Left lung (tissue), 10 donors: Measurements from ENCODE around the gene PLEKHM2. TPM values are rescaled to one million over a fixed set of nuclear protein-coding genes. Genes with fewer than 3 reads are reported as not detected.

Experiments
- ATAC-seq: fragments of 200-7000 bp; cut with Tn5 transposase; one replicate; pipeline ENCODE4 v1.9.1; 2020; ENCODE audit warnings: moderate library complexity
- DNase-seq, 4 donors: peaks; one replicate each; pipeline ENCODE4 v3.0.0-alpha.2; 2013 to 2020
- H3K27ac ChIP-seq, 2 donors: fragments of 200-600 bp; sonication (generic) in 1 of 2; one replicate each; pipeline versions ENCODE4 v1.5.0 to v1.8.0; 2020 to 2021
- H3K27me3 ChIP-seq, 2 donors: fragments of 200-600 bp; sonication (generic) in 1 of 2; one replicate each; pipeline versions ENCODE4 v1.5.0 to v1.8.0; 2020 to 2021
- H3K36me3 ChIP-seq, 2 donors: fragments of 200-600 bp; sonication (generic) in 1 of 2; one replicate each; pipeline versions ENCODE4 v1.5.0 to v1.8.0; 2020 to 2021
- H3K4me1 ChIP-seq, 2 donors: fragments of 200-600 bp; one replicate each; pipeline ENCODE4 v1.8.0; 2021
- H3K4me3 ChIP-seq, 2 donors: fragments of 200-600 bp; sonication (generic) in 1 of 2; one replicate each; pipeline versions ENCODE4 v1.5.0 to v1.8.0; 2020 to 2021; ENCODE audit warnings: mild to moderate bottlenecking in 1 of 2
- H3K9me3 ChIP-seq, 2 donors: fragments of 200-600 bp; sonication (generic) in 1 of 2; one replicate each; pipeline versions ENCODE4 v1.5.0 to v1.8.0; 2020 to 2021
- CTCF ChIP-seq, 2 donors: fragments of 200-600 bp; sonication (generic) in 1 of 2; IDR thresholded peaks; one replicate each; pipeline versions ENCODE4 v1.5.0 to v1.8.0; 2021; ENCODE audit warnings: antibody characterized with exemption in 2 of 2
- intact Hi-C, 2 donors: fragments of 100-400 bp; cut with DNase I; formaldehyde crosslinking; loops; one replicate each; pipeline versions ENCODE4 v1.11.2 to v1.14.2; 2022
- polyA plus RNA-seq, 6 donors: library from polyadenylated mRNA; unstranded; fragments of 120-200 nt; gene quantifications; one replicate each; pipeline ENCODE4 v1.2.1, GENCODE V29; 2013; ENCODE audit not compliant: insufficient read length in 6 of 6
- total RNA-seq, 2 donors: library from RNA; stranded (reverse); fragmentation: NEBNext Ultra II Directional; extraction: Animal tissue kit (Norgen Biotek cat#: 25700); gene quantifications; one replicate each; pipeline ENCODE4 v1.2.1, GENCODE V29; 2021
- donor health status: DM: no; HTN: yes; CAD: no.
- donor health status: DM: no; HTN: no; CAD: no.

PLEKHM2 gene
- total and polyA plus RNA-seq, 8 donors: 51.5 to 86.8 (median 60.1) TPM

GRCh38 chr1:15663925-15664324 is 20.2 kb upstream of the PLEKHM2 start:
- no peak for TF ChIP-seq CTCF (IDR thresholded peaks at IDR 0.05)
- H3K4me3 ChIP-seq: no peak overlapping the region
- H3K27me3 ChIP-seq: no peaks in the 10 kb centered on the region
- no peaks in the 10 kb centered on the region for H3K4me1 ChIP-seq
- ATAC-seq (no peak), DNase-seq (no peak)
- H3K9me3 ChIP-seq: no peaks in the 10 kb centered on the region
- peaks cover 0 to 39% of the 10 kb centered on the region in 2 donors for H3K36me3 ChIP-seq
- intact Hi-C loops: no loop called here
- H3K27ac ChIP-seq: no peak overlapping the region

- intact Hi-C loops: no loop called here
- H3K9me3 ChIP-seq: no peaks in the 10 kb centered on the region
- TF ChIP-seq CTCF (IDR thresholded peaks at IDR 0.05): no peak
- no peak overlapping the region for H3K4me3 ChIP-seq
- peaks cover 0 to 5% of the 10 kb centered on the region in 2 donors for H3K36me3 ChIP-seq
- no peaks in the 10 kb centered on the region for H3K4me1 ChIP-seq
- H3K27ac ChIP-seq: no peak overlapping the region
- H3K27me3 ChIP-seq: no peaks in the 10 kb centered on the region
- no peak for ATAC-seq
- no peak for DNase-seq
Observed at GRCh38 chr1:15667362-15667761, 16.8 kb upstream of the PLEKHM2 start.

- ATAC-seq (no peak), DNase-seq (no peak)
Observed at GRCh38 chr1:15668089-15668754, 15.9 kb upstream of the PLEKHM2 start.

GRCh38 chr1:15669074-15669473 is 15.0 kb upstream of the PLEKHM2 start:
- no peak for TF ChIP-seq CTCF (IDR thresholded peaks at IDR 0.05)
- ATAC-seq: no peak
- no peak overlapping the region for H3K27ac ChIP-seq
- H3K4me1 ChIP-seq: no peaks in the 10 kb centered on the region
- no peaks in the 10 kb centered on the region for H3K36me3 ChIP-seq
- intact Hi-C loops: no loop called here
- H3K4me3 ChIP-seq: no peak overlapping the region
- H3K27me3 ChIP-seq: no peaks in the 10 kb centered on the region
- H3K9me3 ChIP-seq: no peaks in the 10 kb centered on the region
- DNase-seq: no peak

More at GRCh38 chr1:15668089-15668754, 15.9 kb upstream of the PLEKHM2 start:
- Histone ChIP-seq H3K36me3 (no peaks in the 10 kb centered on the region), H3K27ac (no peak overlapping the region), H3K27me3 (no peaks in the 10 kb centered on the region), H3K4me3 (no peak overlapping the region), H3K9me3 (no peaks in the 10 kb centered on the region), H3K4me1 (no peaks in the 10 kb centered on the region)
- intact Hi-C loops: no loop called here
- TF ChIP-seq CTCF (IDR thresholded peaks at IDR 0.05): no peak

DNA sequence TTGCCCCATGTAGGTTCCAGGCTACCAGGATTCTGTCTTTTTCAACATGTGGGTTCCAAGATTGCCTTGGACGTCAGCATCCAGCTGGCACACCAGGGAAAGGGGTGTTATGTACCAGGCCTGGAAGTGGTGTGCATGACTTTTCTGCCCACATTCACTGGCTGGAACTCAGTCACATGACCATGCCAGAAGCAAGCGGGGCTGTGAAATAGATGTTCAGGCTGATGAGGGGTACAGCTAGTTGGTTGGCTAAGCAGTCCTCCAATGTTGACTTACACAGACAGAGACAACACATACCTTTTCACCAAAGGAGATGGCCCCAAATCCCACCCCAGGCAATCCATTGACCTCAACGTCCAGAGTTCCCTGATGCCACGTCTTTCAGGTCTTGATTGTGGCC is 14.3 kb upstream of the PLEKHM2 start:
- no peaks in the 10 kb centered on the region for H3K9me3 ChIP-seq
- DNase-seq (no peak), ATAC-seq (no peak)
- no peaks in the 10 kb centered on the region for H3K36me3 ChIP-seq
- no peak overlapping the region for H3K27ac ChIP-seq
- intact Hi-C loops: no loop called here
- H3K4me1 ChIP-seq: no peaks in the 10 kb centered on the region
- no peak for TF ChIP-seq CTCF (IDR thresholded peaks at IDR 0.05)
- no peaks in the 10 kb centered on the region for H3K27me3 ChIP-seq
- H3K4me3 ChIP-seq: no peak overlapping the region
